ENCODE data around the gene GGA1.

- no peak for TF ChIP-seq CTCF (IDR thresholded peaks at IDR 0.05)
- no peak for TF ChIP-seq POLR2A (IDR thresholded peaks at IDR 0.05)
- TF ChIP-seq EP300 (IDR thresholded peaks at IDR 0.05), result no peak
These were observed 20.0 kb upstream of the GGA1 start for GRCh38 chr22:37588546-37589215.

All from gastroesophageal sphincter (tissue), 3 donors.